Loucy (cell line): ENCODE measurements around the gene MEGF6.

ENCODE experiments used
- CTCF ChIP-seq: fragments of 200-600 bp; sonication (generic); conservative IDR thresholded peaks from 2 replicates; pipeline ENCODE4 v1.5.1; 2014; ENCODE audit warnings: mild to moderate bottlenecking, antibody characterized with exemption, low read length
- EZH2phosphoT487 ChIP-seq: fragments of 200-600 bp; IDR thresholded peaks from 2 replicates; pipeline ENCODE4 v1.6.1; 2018; ENCODE audit warnings: antibody characterized with exemption, mild to moderate bottlenecking, moderate library complexity, borderline replicate concordance

DNA sequence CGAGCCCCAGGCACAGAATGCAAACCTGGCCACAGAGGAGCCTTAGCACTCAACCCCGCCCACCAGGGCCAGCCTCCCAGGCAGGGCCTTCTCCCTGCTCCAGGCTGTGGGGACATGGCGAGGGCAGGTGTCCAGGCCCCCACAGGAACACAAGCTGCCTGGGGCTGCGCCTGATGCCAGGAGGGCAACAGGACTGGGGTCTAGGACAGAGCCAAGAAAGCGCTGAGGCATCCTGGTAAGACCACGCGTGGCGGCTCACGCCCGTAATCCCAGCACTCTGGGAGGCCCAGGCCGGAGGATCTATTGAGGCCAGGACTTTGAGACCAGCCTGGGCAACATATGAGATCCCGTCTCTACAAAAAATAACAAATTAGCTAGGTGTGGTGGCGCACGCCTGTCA is 59.1 kb downstream of the MEGF6 start:
- TF ChIP-seq CTCF (no peak), EZH2phosphoT487 (no peak)
